ENCODE measurements around the gene RALGPS1.

Gene RALGPS1

DNA sequence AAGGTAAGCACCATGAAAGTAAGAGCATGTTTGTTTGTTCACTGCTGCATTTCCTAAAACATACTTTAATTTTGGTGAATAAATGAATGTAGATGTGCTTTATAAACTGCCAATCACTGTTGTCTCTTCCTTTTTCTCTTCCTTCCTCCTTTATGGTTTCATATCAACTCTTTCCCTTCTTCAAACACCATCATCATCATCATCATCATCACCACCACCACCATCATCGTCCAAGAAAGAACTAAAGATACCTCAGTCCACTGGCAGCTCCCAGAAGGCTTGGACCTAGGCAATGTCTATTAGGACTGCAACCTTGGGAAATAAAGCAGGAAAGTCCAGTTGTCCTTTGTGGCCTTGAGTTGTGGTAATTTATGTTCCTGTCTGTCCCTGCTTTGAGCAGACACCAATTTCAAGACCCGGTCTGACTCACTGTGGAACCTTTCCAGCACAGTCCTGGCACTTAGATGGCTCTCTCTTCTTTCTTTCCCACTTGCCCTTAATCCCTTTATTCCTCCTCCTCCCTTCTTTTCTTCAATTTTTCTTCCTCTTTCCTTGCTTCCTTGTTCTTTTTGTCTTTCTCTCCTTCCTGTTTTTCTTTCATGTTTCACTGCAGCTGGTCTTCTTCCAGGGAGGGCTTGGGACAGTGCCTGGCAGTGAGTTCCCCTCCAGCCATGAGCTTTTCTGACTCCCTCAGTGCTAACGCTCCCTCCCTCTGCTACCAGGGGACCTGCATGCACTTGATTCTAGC is 108.5 kb downstream of the RALGPS1 start:
- DNase-seq, result no peak

DNA sequence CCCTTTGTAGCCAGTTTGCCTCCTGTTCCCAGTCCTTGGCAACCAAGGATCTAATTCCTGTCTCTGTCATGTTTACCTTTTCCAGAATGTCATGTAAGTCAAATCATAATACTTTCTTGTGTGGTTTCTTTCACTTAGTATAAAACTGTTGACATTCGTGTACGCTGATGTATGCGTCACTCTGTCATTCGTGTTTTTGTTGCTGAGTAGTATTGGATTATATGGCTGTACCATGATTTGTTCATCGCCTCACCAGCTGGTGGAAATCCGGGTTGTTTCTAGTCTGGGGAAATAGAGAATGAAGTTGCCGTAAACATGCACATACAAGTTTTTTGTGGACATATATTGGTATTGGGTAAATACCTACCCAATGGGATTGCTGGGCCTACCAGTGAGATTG is 110.5 kb downstream of the RALGPS1 start:
- DNase-seq, result no peak

DNA sequence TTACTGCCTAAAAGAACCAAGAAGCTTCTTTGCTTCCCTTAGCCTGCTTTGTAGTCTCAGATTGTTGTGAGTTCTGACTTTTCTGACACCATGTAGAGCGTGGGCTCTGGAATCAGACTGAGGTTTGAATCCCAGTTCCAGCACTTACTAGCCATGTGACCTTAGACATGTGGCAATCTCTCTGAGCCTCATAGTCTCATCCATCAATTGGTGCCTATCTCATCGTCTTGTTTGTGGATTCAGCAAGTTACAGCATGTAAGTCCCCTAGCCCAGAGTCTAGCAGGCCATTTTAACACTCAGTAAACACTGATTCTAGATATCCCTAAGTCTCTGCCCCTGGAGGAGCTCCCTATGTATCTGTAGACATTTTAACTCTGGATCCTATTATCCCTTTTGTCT is 113.1 kb downstream of the RALGPS1 start:
- no peak for DNase-seq

DNA sequence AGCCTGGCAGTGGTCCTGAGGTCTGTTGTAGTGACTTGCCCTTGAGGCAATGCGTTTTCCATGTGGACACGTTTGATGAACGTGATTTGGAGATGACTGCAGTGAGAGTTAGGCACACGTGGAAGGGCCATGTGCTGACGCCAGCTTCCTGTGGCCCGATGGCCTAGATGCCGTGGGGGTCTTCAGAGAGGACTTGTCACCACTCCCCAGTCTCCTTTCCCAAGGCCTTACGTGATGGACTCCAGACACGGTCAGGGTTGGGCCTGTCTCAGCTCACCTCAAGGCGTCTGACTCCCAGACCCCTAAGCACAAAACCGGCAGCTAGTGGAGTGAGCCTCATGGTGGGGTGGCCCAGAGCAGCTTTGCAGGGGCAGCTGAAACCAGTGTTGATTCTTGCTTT is 115.0 kb downstream of the RALGPS1 start:
- DNase-seq, result no peak

DNA sequence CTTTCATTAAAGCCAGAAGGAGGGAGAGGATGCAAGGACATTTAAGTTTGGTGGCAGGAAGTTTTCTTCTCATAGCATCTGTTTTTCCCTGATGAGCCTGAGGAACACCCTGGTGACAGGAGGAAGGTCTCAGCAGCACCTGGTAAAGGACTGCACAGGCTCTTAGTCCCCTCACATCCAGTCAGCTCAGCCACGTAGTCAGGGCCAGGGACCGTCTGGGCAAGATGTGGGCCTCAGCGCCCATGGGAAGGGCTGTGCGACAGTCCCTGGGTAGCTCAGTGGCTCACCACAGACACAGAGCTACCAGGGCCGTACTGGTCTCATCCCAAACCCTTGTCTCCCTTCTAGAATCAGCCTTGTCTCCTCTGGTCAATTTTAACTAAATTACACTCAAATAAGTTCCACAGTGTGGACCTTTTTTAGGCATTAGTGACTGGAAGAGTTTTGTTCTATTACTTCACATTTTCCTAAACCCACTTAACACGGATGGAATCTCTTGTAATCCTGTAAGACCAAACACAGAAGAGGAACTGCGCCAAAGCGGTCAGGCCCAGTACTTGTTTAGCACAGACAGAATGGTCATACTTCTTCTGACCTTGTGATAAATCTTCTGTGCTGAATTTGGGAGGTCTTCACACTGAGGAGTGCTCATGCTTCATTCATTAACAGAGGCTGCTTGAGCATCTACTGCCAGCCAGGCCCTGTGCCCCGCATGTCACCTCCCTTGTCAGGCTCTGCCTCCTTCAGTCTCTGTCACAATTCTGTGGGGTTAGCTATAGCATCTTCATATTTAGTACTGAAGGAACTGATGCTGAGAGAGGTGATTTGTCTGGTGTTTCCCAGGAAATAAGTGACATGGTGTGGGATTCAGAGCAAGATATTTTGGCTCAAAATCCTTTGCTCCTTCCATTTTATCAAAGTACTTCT is 116.5 kb downstream of the RALGPS1 start:
- DNase-seq, result no peak

DNA sequence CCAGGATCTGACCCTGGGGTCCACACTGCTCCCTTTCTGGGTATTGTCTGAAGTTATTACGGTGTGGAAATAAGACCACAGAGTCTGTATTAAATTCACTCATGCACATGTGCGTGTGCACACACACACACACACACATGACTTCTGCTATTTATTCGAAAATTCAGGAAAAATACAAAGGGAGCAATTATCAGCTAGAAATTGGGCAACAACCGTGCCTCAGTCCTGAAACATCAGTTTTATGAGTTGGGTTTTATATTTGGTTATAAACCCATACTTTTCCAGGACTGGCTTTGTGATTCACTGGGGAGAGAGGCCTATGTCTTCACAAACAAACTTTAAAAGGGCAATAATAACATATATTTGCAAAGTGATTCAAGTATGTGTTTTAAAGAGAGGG is 117.7 kb downstream of the RALGPS1 start:
- no peak for DNase-seq

DNA sequence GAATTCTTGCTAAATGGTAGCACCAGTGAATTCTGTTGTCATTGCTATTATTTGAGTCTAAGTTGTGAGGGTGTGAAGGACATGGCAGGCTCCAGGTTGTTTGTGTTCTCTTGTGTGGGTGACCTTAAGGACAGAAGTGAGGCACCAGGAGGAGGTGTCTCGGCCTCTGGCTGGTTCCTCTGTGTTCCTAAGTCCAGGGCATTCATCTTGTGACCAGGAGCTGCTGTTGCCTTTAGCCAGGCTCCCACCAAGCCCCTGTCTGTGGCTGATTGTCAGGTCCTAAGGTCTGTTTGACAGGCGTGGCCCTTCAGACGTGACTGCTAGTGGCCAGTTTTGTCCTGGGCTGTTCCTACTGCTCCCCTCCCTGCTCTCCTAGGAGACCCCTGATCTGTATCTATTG is 118.5 kb downstream of the RALGPS1 start:
- DNase-seq, result no peak

DNA sequence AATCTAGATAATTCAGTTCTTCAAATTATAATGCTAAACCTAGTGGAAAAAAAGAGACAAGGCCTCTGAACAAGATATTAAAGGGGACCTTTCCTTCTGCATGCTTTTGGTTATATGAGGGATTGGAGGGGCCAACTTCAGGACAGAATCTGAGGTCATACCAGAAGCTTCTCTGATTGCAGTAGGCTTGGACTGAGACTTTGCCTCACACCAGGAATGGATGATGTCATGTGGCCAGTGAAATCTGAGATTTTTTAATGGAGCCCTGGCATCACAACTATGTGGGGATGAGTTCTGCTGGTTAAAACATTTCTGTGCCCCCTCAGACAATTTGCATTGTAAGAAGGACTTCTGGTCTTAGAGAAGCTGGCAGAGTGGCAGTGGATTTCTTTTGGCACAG is 119.2 kb downstream of the RALGPS1 start:
- no peak for DNase-seq

DNA sequence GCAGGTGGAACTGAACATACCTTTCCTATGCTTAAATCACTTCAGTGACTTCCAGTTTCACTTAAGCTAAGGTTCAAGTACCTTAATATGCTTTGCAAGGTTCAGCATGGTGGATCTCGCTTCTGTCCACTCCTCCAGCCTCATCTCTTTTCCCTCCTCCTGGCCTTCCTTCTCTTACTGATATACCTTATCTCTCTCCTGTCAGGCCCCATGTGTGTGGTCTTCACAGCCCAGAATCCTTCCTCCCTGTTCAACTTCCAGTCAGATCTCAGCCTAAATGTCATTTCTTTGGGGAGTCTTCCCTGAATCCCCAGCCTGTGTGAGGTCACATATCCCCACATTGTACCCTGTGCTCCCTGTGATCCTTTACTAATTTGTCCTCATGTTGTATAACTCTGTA is 120.1 kb downstream of the RALGPS1 start:
- no peak for DNase-seq

DNA sequence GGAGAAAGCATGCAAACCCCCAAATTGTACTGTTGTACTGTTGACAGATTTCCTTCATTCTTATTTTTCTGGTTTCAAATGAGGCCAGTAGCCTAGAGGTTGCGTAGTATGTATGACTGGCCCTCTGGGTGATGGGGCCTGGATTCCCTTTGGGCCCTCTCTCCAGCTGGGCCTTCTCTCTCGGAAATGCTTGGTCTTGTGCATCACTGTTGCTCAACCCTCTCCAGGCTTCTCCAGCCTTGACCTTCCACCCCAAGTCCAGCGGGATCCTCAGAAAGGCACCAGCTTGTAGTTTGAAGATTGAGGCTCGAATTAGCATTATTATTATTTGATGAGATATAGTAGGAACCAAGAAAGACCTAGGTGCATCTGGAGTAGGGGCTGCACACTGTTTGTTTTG is 120.8 kb downstream of the RALGPS1 start:
- DNase-seq, result no peak

DNA sequence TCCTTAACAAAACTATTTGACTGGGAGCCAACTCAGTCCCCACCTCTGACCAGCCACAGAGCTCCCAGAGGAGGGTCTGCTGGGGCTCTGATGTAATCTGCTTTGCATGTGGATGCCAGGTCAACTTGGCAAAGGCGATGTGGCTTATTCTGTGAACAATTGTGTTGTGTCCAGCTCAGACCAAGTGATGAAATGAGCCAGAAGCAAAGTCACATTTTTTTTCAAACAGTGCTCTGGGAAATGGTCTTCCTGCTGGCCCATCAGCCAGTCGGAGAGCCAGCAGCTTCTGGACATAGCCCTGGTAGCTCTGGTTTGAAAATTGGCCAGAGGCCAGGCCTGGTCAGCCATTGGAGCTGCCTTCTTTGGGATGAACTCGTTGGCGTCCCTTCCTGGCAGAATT is 121.4 kb downstream of the RALGPS1 start:
- DNase-seq, result no peak

DNA sequence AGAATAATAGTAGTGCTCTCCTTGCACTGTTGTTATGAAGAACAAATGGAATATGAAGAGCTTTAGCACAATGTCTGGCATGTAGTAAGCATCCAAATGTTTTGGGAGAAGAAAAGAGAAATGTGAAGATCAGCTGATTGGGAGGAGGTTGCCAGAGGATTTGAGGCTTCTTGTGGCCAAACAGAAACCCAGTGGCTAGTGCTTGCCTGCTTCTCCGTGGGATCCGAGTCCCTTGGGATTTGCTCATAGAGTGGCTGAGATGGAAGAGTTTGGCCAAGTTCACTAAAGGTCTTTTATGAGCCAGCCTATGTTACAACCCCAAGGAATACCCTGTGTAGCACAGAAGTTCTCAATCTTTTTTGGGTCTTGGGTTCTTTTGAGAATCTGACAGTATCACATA is 121.9 kb downstream of the RALGPS1 start:
- no peak for DNase-seq

DNA sequence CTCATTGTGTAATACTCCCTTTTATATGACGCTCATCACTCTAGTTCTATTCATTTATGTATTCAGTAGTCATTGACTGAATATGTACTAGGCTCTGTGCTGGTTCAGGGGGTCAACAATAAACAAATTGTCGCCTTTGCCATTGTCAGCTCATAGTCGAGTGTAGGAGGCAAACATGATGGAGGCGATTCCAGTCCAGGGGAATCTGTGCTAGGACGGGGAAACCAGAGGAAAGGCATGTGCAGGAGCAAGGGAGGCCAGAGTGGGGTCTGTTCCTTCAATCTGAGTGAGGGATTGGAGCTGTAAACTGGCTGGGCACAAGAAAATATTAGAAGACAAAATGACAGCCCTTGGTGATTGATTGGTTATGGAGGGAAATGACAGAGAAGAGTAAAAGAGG is 123.9 kb downstream of the RALGPS1 start:
- DNase-seq, result no peak

DNA sequence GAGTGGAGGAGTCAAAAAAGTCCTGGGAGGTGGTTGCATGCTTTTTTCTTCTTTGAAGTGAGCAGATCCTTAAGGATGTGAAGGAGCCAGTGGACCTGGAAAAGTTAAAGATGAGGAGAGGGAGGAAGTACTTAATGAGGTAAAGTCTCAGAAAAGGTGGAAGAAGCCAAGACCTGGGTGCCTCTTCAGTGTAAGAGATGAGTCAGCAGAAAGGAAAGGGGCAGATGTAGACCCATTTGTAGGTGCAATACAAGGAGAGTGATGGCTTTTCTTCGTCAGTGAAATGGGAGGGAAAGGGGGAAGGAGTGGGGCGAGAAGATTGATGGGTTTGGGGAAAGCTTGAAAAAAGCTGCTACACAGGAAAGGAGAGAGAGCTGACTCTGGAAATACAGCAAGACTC is 124.9 kb downstream of the RALGPS1 start:
- DNase-seq, result no peak

DNA sequence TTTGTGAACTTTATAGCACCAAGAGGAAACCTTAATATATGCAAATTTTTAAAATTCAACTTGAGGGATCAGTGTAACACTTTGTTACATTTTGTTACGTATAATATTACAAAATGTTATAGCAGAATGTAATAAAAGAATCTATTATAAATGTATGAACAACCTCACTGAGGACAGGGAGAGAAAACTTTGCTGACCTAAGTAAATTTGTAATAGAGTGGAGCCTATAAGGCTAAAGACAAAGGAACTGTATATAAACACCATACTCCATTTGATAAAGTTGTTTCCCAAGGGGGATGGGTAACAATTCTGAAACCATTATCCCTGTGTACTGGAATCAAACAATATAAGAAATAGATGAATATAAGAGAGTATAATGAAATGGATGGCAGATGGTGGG is 130.6 kb downstream of the RALGPS1 start:
- no peak for DNase-seq

DNA sequence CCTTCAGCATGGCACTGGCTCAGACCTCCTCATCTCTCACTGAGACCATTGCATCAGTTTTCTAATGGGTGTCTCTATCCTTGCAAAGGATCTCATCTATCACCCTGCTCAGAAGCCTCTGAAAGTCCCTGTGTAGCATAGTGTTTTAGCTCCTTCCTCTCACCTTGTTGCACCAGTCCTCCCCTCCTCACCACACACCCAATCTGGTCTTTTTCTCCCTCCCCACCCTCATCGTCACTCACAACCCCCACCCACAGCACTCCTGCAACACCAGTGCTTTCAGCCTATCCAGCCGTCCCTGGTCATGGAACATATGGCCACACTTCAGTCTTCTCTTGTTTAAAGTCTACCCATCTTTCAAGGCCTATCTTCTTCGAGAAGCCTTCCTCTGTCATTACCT is 133.4 kb downstream of the RALGPS1 start:
- no peak for DNase-seq

DNA sequence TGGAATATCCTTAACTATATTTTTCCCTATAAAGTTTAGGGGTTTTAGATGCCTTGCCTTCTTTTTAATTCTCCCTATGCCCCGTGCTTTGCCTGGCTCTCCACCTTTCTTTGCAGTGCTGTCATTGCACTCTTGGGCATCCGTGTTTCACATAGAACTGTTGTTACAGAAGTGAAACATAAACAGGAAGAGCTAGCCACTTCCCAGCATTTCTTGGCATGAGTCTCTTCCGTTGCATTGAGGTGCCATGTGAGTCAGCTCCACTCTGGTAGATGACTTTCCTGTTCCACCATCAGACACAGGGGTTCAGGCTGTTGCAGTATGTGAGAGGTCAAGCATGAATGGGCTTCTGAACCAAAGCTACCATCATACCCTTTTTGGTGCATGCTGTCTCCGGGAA is 134.5 kb downstream of the RALGPS1 start:
- DNase-seq, result no peak

DNA sequence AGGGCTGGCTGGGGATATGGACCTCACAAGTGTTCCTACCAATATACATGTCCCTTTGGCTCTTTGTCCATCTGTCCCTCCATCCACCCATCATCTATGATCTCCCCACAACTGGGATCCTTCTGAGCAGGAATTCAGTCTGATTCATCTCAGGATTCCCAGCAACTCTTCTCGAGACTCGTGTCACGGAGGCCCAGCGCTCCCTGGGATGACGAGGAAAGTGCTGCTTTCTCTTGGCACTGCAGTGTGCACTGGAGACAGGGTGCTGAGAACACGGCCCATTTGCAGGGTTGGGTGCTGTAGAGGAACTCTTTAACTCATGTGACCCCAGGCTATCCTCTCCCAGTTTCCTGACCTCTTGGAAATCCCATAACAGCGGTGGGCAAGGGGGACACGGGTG is 135.0 kb downstream of the RALGPS1 start:
- DNase-seq, result no peak

DNA sequence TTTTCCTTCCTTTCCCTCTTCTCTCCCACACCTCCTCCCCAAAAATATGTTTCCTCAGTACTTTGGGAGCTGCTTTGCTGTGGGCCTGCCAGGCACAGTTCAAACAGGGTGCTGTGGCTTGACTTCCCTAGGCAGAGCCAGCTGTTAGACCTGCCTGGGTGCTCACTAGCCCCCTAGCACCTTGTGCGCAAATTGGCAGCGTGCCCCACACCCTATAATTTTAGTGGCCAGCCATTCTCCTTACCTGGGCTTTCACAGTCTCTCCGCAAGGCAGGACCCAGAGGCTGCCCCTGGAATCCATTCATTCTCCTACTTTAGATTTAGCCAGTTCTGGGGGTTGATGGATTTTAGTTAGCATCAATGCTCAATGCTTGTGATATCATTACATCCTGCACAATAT is 135.6 kb downstream of the RALGPS1 start:
- DNase-seq, result no peak

DNA sequence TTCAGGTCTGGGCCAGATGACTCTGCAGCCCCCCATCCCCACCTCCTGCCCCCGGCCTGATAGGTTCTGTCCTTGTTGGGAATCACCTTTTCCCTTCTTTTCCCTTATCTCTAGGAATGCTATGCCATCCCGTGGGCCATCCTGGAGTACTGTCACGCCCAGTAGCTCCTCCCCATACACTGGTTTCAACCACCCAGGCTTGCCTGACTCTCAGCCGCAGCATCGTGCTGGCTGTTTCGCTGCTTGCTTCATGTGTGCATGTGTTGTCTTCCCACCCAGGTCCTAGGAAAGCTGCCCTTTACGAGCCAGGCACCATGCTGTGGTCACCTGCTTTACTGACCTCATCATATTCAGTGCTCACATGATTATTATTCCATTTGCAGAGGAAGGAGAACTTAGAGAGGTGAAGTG is 136.0 kb downstream of the RALGPS1 start:
- no peak for DNase-seq

DNA sequence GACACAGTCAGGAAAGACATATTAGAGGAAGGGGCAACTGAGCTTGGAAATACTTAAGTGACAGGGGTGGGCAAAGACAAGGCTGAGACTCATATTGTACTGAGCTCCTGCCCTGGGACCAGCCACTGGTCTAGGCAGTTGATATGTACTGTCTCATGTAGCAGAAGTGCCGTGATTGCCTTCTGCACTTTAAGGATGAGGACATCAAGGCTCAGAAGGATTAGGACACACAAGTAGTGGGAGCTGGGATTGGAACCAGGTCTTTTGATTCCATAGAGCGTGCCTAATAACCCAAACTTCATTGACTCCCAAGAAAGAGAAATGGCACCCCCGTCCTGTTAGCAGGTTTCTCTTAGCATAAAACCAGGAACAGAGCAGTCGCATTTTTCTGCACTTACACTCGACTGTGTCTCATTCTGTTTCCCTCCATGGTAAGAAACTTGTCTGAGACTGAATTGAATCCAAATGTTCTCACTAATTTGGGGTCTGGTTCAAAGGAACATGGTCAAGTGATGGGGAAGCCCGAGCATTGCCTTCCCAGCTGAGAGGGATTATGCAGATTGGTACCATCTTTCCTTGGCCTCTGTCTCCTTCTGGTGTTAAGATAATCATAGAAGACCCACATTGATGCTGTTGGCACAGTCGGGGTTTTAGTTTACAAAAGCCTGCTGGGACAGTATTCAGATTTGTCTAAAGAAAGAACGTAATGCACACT is 137.5 kb downstream of the RALGPS1 start:
- no peak for DNase-seq

DNA sequence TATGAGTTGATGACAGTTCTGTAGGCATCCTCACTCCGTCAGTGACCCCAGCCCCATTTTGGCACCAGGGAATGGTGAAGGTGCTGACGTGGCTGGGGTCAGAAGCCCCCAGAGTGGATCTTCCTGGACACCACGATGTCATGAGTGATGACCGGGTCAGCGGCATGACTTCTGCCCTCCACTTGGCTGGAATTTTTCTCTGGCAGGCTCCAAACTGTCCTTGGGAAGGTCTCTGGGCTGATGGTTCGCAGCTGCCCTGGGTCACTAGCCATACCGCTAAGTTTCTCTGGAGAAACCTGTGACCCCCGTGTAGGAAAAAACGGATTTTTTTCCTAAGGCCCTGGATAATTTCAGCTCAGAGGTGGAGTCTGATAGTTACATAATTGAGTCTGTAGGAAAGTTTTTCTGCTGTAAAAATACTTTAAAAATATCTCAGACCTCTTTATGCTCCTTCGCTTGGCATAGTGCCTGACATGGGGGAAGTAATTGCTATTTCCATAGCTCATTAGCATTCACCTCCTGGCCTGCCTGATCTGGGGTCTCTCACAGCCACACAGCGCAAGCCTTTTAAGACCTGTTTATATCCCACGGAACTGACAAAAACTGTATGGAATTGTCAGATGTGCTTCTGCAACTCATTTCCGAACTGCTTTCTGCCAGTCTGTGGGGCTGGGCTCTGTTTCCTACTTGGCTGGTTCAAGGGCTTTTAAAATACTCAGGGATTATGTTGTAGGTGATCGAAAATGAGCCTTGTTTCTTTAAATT is 138.7 kb downstream of the RALGPS1 start:
- no peak for DNase-seq

DNA sequence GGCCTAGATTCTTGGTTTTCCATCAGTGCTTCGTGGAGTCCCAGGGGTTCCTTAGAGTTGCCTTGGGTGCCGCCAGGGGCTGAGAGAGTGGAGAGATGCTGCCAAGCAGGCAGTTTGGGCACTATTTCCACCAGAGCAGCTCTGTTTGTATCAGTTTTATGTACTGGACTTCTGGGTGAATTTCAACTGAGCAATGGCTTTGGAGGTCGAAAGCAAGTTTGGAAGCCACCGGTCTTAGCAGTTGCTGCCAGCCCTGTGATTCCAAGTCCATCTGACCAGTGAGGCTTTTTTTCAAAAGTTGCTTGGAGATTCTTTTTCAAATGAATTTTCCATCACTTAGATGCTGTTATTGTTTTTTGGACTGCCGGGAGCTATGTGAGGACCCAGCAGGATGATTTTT is 139.4 kb downstream of the RALGPS1 start:
- no peak for DNase-seq

All from NCI-H446 treated with DMSO at 0.1 percent for 48 hours (cell line).